GM18520 (cell line): Measurements from ENCODE around the gene CCL24.
"Not testable (repeated sequence)": the region's sequence is repeated elsewhere in the genome, so short reads cannot be mapped to it uniquely, and the experiment has no call there.

Experiments used
- ATAC-seq: cut with Tn5 transposase; IDR thresholded peaks from one replicate; pipeline ENCODE4 v1.9.1; 2021; ENCODE audit not compliant: unreplicated experiment

The CCL24 gene, protein sequence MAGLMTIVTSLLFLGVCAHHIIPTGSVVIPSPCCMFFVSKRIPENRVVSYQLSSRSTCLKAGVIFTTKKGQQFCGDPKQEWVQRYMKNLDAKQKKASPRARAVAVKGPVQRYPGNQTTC

DNA sequence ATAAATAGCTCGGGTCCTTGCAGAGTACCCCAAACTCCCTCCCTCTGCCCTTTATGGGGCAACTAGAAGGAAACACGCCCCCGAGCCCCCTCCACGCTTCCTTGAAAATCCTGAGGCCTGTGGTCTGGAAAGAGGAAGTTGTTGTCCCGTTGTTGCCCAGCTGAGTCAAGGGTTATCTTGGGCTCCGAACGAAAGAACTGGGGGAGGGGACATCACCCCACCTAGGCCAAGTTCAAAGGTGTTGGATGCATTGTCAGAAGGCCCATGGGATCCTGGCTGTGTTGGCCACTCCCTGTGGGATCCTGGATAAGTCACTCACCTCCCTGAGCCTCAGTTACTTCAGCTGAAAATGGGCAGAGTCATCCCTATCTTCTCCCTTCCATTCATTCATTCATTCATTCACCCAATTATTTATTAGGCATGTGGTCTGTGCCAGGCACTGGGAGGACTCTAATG lies at the start of gene CCL24:
Gene CCL24 (minus strand): TSS at position 26 of the 456 bp plus-strand sequence. CDS start 91 bp downstream, outside the sequence.
- no peak for ATAC-seq

DNA sequence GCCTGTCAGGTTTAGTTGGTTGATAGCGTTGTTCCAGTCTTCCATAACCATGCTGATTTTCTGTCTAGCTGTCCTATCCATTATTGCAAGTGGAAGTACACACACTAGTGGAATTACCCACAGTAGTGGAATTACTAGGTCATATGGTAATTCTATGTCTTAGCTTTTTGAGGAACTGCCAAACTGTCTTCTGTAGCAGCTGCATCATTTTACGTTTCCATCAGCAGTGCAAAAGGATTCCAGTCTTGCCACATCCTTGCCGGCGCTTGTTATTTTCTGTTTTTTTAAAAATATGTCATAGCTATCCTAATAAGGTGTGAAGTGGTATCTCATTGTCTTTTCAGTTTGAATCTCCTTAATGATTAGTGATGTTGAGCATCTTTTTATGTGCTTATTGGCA lies 48.0 kb upstream of the CCL24 start:
- ATAC-seq = no peak

DNA sequence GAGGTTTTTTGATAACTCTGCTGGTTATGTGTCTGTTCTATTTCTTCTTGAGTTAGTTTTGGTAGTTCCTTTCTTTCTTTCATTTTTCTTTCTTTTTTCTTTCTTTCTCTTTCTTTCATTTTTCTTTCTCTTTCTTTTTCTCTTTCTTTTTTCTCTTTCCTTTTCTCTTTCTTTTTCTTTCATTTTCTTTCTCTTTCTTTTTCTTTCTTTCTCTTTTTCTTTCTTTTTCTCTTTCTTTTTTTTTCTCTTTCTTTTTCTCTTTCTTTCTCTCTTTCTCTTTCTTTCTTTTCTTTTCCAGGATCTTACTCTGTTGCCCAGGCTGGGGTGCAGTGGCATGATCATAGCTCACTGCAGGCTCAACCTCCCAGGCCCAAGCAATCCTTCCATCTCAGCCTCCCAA lies 44.8 kb upstream of the CCL24 start:
- ATAC-seq = no peak

DNA sequence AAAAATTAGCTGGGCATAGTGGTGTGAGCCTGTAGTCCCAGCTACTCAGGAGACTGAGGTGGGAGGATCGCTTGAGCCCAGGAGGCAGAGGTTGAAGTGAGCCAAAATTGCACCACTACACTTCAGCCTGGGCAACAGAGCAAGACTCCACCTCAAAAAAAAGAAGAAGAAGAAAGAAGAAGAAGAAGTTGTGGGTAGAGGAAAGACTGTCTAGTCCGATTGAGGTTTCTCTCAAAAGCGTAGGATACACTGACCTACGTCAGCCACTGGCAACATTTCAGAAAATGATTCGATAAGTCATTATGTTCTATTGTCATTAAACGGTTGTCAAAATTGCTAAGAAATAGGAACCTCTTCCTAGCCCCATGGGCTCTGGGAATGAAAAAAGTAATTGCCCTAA lies 42.9 kb upstream of the CCL24 start:
- ATAC-seq = no peak

DNA sequence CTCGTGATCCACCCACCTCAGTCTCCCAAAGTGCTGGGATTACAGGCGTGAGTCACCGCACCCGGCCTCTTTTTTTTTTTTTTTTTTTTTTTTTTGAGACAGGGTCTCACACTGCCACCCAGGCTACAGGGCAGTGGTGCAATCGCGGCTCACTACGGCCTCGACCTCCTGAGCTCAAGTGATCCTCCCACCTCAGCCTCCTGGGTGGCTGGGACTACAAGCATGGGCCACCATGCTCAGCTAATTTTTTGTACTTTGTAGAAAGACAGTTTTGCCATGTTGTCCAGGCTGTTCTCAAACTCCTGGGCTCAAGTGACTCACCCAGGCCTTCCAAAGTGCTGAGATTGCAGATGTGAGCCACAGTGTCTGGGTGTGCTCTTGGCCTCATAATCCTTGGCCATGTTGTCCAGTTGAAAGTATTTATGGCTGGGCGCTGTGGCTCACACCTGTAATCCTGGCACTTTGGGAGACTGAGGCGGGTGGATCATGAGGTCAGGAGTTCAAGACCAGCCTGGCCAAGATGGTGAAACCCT lies 41.3 kb upstream of the CCL24 start:
- ATAC-seq = not testable (repeated sequence)

DNA sequence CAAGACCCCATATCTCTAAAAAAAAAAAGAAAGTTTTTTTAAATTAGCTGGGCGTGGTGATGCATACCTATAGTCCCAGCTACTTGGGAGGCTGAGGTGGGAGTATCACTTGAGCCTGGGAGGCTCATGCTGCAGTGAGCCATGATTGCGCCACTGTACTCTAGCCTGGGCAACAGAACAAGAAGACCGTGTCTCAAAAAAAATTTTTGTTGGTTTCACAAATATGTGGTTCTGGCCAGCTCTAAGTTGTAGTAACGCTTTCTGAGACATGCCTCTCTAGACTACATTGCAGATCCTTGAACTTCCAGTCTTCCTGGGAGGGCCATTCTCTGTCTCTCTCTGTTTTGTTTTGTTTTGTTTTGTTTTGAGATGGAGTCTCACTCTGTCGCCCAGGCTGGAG lies 40.6 kb upstream of the CCL24 start:
- no peak for ATAC-seq

DNA sequence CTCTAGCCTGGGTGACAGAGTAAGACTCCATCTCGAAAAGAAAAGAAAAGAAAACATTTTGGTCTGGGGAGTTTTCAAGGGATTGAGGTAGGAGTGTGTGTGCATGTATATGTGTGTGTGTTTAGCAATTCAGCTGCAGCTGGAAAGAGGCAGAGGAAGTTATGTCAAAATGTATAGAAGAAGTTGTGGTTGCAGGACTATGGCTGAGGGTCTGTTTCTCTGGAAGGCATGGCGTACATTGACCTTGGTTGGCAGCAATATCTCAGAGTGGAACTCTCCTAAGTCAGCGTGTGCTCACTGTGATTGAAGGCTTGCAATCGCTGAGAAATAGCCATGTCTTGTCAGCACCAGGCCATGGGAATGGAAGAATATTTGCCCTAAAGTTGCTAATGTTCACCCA lies 36.6 kb upstream of the CCL24 start:
- ATAC-seq = no peak

DNA sequence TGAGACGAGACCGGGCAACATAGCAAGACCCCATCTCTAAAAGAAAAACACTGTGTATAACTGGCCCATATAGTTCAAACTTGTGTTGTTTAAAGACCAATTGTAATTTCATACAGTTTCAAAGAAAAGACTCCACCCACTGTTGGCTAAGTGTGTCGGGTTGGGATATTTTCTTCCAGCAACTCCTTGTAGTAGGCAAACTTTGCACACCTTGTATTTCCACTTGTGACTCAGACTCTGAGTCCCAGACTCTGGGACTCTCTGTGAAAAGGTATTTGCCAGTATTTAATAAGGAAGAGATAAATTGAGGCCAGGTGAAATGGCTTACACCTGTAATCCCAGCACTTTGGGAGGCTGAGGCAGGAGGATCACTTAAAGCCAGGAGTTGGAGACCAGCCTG lies 36.0 kb upstream of the CCL24 start:
- ATAC-seq = no peak

DNA sequence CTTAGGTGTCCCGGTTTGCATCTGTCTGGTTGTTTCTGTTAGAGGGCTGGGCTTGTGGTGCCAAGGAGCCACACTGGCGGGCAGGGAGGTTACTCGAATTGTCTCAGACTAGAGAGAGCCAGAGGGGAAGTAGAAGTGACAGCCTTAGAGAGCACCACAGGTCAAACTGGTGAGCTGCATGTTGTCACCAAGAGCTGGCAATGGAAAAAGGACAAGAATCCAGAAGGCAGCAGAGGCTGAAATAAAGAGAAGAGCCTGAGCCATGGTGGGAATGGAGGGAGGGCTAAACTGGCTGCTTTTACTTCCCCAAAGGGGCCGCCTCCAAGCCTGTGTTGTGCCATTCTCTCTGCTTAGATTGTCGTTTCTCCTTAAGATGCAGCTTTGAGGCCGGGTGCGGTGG lies 34.1 kb upstream of the CCL24 start:
- no peak for ATAC-seq

DNA sequence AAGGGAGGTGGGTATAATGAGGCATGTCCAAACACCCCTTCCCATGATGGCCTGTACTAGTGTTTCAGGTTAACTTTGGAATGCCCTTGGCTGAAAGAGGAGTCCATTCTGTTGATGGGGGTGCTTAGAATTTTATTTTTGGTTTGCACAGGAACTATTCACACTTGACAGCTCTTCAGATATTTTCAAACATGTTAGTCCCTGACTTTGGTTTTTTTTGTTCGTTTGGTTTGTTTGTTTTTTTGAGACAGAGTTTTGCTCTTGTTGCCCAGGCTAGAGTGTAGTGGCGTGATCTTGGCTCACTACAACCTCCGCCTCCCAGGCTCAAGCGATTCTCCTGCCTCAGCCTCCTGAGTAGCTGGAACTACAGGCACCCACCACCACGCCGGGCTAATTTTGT lies 31.5 kb upstream of the CCL24 start:
- ATAC-seq = not testable (repeated sequence)

DNA sequence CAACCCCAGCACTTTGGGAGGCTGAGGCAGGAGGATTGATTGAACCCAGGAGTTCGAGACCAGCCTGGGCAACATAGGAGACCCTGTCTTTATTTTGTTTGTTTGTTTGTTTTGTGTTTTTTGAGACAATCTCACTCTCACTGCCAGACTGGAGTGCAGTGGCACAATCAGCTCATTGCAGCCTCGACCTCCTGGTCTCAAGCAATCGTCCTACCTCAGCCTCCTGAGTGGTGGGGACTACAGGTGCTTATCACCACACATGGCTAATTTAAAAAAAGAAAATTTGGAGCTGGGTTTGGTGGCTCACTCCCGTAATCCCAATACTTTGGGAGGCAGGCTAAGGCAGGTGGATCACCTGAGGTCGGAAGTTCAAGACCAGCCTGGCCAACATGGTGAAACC lies 30.6 kb upstream of the CCL24 start:
- ATAC-seq = no peak

DNA sequence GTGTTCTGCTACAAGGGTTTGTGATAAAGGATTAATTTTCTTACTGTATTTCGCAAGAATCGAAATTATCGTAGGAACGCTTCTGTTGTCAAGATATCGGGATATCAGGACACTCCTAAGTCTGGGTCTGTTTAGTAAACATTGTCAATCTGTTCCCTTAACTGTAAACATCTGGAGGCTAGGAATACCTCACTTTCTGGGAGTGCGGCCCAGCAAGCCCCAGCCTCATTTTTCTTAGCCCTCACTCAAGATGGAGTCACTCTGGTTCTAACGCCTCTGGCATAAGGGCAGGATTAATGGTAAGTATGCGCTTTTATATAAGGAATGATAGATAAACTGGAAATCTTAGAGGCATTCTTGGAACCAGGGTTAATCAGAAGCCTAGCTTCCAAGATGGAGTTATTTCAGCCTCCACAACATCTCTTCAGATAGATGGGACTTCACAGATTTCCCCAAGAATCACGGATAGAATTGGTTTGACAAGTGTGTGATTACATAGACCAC lies 30.1 kb upstream of the CCL24 start:
- no peak for ATAC-seq

DNA sequence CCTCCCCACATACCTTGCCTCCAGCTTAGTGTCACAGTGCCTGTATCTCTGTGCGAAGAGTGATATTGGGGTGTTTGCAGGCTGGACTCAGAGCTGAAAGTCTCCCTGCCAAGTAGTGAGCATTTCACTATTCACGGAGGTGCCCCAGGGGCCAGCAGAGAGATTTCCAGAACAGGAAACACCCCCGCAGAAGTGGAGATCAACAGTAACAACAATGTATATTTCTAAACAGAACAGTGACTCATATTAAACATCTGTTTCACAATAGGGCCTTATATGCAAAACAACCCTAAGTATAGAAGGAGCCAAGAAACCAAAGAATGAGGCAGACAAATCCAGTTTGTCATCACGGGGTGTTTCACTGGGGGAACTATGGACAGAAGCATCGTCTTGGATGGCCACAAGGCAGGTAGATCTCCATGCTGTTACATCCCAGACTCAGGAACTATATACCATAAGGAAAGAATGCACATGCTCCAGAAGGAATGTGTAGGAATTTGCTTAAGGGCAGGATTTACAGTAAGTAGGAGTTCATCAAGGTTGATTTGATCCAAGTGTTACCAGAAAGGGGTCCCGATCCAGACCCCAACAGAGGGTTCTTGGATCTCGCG lies 29.3 kb upstream of the CCL24 start:
- ATAC-seq = peak; percentile 89

DNA sequence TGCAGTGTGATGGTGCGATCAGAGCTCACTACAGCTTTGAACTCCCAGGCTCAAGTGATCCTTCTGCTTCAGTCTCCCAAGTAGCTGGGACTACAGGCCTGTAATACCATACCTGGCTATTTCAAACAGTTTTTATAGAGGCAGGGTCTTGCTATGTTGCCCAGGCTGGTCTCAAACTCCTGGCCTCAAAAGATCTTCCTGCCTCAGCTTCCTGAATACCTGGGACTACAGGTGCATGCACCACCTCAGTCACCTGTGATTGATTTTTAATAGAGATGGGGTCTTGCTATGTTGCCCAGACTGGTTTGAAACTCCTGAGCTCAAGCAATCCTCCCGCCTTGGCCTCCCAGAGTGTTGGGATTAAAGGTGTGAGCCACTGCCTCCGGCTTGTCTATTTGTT lies 26.4 kb upstream of the CCL24 start:
- no peak for ATAC-seq

DNA sequence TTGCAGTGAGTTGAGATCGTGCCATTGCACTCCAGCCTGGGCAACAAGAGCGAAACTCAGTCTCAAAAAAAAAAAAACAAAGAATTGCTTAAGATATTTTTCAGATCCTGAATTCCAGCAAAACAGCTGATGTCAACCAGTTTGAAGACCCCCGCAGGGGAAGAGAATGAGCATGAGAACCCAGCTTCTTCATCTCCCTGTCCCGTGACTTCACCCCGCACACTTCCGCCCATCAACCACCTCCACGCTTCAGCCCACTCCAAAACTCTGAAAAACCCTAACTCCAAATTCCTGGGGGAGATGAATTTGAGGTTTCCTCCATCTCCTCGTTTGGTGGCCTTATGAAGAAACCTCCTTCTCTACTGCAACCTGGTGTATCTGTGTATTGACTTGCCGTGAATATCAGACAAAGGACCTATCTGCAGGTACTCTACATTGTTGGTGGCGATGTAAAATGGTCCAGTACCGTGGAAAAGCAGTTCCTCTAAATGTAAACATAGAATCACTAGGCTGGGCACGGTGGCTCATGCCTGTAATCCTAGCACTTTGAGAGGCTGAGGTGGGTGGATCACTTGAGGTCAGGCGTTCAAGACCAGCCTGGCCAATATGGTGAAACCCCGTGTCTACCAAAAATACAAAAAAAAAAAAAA lies 24.8 kb upstream of the CCL24 start:
- not testable (repeated sequence) for ATAC-seq

DNA sequence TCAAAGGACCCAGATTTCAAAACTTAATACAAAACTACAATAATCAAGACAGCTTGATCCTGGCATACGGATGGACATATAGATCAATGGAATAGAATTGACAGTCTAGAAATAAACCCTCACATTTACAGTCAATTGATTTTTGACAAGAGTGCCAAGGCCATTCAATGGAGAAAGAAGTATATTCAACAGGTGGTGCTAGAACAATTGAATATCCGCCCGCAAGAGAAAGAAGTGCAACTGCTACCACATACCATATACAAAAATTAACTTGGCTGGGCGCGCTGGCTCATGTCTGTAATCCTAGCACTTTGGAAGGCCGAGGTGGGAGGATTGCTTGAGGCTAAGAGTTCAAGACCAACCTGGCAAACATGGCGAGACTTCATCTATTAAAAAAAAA lies 23.2 kb upstream of the CCL24 start:
- no peak for ATAC-seq

DNA sequence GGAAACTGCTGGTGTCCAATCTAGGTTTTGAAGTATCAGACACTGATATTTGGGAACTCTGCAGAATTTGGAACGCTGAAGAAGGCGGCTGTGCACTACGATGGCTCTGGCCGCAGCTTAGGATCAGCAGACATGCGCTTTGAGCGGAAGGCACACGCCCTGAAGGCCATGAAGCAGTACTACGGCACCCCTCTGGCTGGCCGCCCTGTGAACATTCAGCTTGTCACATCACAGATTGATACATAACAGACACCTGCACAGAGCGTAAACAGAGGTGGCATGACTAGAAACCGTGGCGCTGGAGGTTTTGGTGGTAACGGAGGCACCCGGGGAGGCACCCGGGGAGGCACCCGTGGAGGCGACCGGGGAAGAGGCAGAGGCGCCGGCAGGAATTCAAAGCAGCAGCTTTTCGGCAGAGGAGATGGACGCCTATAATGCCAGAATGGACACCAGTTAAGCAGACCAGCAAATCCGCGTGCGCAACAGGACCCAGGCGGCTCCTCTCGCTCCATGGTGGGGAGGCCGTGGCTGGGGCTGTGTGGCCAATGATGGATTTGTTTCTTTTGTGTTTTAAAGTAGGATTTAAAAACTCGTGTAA lies 22.2 kb upstream of the CCL24 start:
- ATAC-seq = no peak

DNA sequence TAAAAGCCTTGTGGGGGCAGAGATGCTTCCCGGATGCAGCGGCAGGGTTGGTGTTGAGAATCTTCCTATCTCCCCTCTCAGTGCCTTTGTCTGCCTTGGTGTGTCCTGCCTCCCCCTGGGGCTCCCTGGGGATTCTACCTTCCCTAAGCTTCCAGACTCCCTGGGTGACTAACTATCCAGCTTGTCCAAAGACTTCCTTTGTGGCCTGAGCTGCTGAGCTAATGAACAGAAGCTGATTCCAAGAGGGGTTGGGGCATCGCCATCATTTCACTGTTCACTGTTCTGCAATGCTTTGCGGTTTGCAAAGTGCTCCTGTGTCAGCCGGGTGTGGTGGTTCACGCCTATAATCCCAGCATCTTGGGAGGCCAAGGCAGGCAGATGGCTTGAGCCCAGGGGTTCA lies 20.1 kb upstream of the CCL24 start:
- ATAC-seq = not testable (repeated sequence)

DNA sequence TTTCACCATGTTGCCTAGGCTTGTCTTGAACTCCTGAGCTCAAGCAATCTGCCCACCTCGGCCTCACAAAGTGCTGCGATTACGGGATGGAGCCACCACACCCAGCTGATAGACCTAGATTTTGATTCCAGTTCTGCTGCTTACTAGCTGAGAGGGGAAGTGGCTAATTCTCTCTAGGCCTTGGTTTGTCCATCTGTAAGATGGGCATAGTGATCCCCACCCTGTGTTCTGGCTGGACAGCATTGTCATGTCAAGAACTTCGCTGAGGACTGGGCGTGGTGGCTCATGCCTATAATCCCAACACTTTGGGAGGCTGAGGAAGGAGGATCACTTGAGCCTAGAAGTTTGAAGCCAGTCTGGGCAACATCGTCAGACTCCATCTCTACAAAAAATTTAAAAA lies 17.4 kb upstream of the CCL24 start:
- no peak for ATAC-seq

DNA sequence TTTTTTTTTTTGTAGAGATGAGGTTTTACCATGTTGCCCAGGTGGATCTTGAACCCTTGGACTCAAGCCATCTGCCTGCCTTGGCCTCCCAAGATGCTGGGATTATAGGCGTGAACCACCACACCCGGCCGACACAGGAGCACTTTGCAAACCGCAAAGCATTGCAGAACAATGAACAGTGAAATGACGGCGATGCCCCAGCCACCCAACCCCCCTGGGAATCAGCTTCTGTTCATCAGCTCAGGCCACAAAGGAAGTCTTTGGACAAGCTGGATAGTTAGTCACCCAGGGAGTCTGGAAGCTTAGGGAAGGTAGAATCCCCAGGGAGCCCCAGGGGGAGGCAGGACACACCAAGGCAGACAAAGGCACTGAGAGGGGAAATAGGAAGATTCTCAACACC lies 16.1 kb upstream of the CCL24 start:
- not testable (repeated sequence) for ATAC-seq

DNA sequence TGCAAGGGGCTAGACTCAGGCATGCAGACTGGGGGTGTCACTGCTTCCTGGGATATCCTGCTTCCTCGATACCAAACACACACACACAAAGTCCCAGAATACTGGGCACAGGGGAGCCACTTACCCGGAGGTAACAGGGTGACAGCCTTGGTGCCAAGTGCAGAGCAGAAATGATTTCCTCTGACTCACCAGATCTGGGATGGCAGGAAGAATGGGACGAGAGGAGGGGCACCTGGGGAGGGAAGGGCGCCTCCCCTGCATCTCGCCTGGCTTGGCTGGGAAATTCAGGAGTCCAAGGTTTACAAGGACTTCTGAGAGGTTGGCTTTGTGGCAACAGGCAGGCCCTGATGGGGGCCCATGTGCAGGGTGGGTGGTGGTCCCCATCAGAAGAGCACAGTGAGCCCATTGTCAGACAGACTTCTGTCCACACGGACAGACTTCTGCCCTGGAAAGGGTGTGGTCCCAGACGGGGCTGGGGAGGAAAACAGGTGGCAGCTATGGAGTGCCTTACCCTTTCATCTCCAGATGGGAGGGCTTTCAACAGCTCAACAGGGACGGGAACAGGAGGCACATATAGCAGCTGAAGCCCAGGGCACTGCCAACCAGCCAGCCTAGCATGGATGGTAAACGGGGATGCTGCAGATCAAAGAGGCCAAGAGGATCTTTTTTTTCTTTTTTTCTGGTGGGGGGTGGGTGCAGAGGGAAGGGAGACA lies 9.7 kb upstream of the CCL24 start:
- no peak for ATAC-seq
